Hepatic stellate cell (primary cell): ENCODE results near the gene VSTM4.

Source experiments
- DNase-seq: peaks from one replicate; pipeline ENCODE4 v3.0.0; 2011; ENCODE audit warnings: low spot score

VSTM4 gene

GRCh38 chr10:49070701-49071100 lies 44.6 kb downstream of the VSTM4 start:
- DNase-seq: no peak

- DNase-seq: no peak
These were observed 46.6 kb downstream of the VSTM4 start for GRCh38 chr10:49068672-49069217.

GRCh38 chr10:49068209-49068608 lies 47.1 kb downstream of the VSTM4 start:
- no peak for DNase-seq

- DNase-seq: no peak
These were observed 48.2 kb downstream of the VSTM4 start for GRCh38 chr10:49066944-49067730.

GRCh38 chr10:49062229-49062628 lies 53.1 kb downstream of the VSTM4 start:
- DNase-seq: no peak

GRCh38 chr10:49061667-49062066 lies 53.7 kb downstream of the VSTM4 start:
- DNase-seq: no peak

- no peak for DNase-seq
These were observed 56.7 kb downstream of the VSTM4 start for GRCh38 chr10:49058463-49059255.

GRCh38 chr10:49057231-49057880 lies 58.0 kb downstream of the VSTM4 start:
- no peak for DNase-seq

GRCh38 chr10:49056356-49056755 lies 59.0 kb downstream of the VSTM4 start:
- no peak for DNase-seq

GRCh38 chr10:49055221-49055849 lies 60.0 kb downstream of the VSTM4 start:
- DNase-seq: no peak

- no peak for DNase-seq
These were observed 60.6 kb downstream of the VSTM4 start for GRCh38 chr10:49054753-49055152.

- DNase-seq: no peak
These were observed 61.2 kb downstream of the VSTM4 start for GRCh38 chr10:49053998-49054692.

GRCh38 chr10:49053053-49053997 lies 62.0 kb downstream of the VSTM4 start:
- DNase-seq: no peak

- DNase-seq: no peak
These were observed 63.3 kb downstream of the VSTM4 start for GRCh38 chr10:49052069-49052468.

GRCh38 chr10:49050906-49051305 lies 64.4 kb downstream of the VSTM4 start:
- DNase-seq: no peak

GRCh38 chr10:49050366-49050765 lies 65.0 kb downstream of the VSTM4 start:
- DNase-seq: no peak

- no peak for DNase-seq
These were observed 65.7 kb downstream of the VSTM4 start for GRCh38 chr10:49049660-49050059.

- DNase-seq: no peak
These were observed 68.1 kb downstream of the VSTM4 start for GRCh38 chr10:49047128-49047639.

- no peak for DNase-seq
These were observed 70.8 kb downstream of the VSTM4 start for GRCh38 chr10:49044293-49045193.
